B cell (primary cell): ENCODE results near the gene SLCO3A1. TPM values are rescaled to one million over a fixed set of nuclear protein-coding genes. Genes with fewer than 3 reads are reported as not detected.

ENCODE experiments used
- ATAC-seq: fragments of 200-7000 bp; cut with Tn5 transposase; one replicate; pipeline ENCODE4 v1.10.0; 2021; ENCODE audit warnings: low read depth, mild to moderate bottlenecking, moderate number of reproducible peaks, moderate library complexity
- CTCF ChIA-PET: fragments of 350-600 bp; sonication (Branson Sonifier 250); formaldehyde crosslinking; loops from one replicate; lab custom pipeline; 2021; ENCODE audit warnings: antibody characterized with exemption, inconsistent platforms; lab: Charles Lee
- POLR2A ChIA-PET: fragments of 350-600 bp; sonication (Branson Sonifier 250); formaldehyde crosslinking; loops from one replicate; lab custom pipeline; 2021; ENCODE audit warnings: antibody characterized with exemption; lab: Charles Lee
- DNase-seq: peaks from one replicate; pipeline ENCODE4 v3.0.0; 2013
- H2AFZ ChIP-seq: 2 replicates; pipeline ENCODE4 v1.6.1; 2012; ENCODE audit warnings: mild to moderate bottlenecking, low read depth, low read length; ENCODE audit not compliant: insufficient read depth, poor library complexity, severe bottlenecking
- H3K27ac ChIP-seq, 2 donors: 1 replicate in 1 of 2; 2 replicates in 1 of 2; pipeline ENCODE4 v1.5.1; 2012 to 2013; ENCODE audit warnings: low read length in 2 of 2, mild to moderate bottlenecking in 2 of 2, moderate library complexity in 1 of 2
- H3K27me3 ChIP-seq, 4 experiments: fragments of 200-600 bp in 1 of 4; sonication (generic) in 1 of 4; replicated peaks in 1 of 4; 1 replicate in 2 of 4; 2 replicates in 2 of 4; pipeline versions ENCODE4 v1.6.1 to v1.7.0; 2013 to 2016; ENCODE audit warnings: low read length in 3 of 4, mild to moderate bottlenecking in 2 of 4, mixed read lengths in 1 of 4, moderate library complexity in 1 of 4; ENCODE audit not compliant: insufficient read depth in 4 of 4, control insufficient read depth in 3 of 4; ENCODE audit errors: control extremely low read depth in 1 of 4
- H3K36me3 ChIP-seq, 2 experiments: replicated peaks in 1 of 2; 1 replicate in 1 of 2; 2 replicates in 1 of 2; pipeline versions ENCODE4 v1.6.1 to v1.7.1; 2013; ENCODE audit warnings: low read length in 1 of 2; ENCODE audit not compliant: insufficient read depth in 2 of 2, control insufficient read depth in 1 of 2; ENCODE audit errors: control extremely low read depth in 1 of 2, extremely low read depth in 1 of 2
- H3K4me1 ChIP-seq, 2 donors: fragments of 200-600 bp in 1 of 2; sonication (generic) in 1 of 2; 1 replicate in 1 of 2; 2 replicates in 1 of 2; pipeline versions ENCODE4 v1.5.1 to v1.6.1; 2013 to 2017; ENCODE audit warnings: low read length in 2 of 2; ENCODE audit not compliant: control insufficient read depth in 2 of 2, insufficient read depth in 2 of 2
- H3K4me2 ChIP-seq: replicated peaks from 2 replicates; pipeline ENCODE3; 2012; ENCODE audit warnings: mild to moderate bottlenecking, low read depth, low read length; ENCODE audit not compliant: poor library complexity, severe bottlenecking
- H3K4me3 ChIP-seq, 5 experiments: fragments of 200-600 bp in 1 of 5; sonication (generic) in 1 of 5; 1 replicate in 3 of 5; 2 replicates in 2 of 5; pipeline versions ENCODE4 v1.5.1 to v1.7.0; 2011 to 2016; ENCODE audit warnings: low read length in 4 of 5, mild to moderate bottlenecking in 4 of 5, low read depth in 2 of 5, control low read depth in 1 of 5, moderate library complexity in 1 of 5; ENCODE audit not compliant: insufficient read depth in 1 of 5; ENCODE audit errors: control extremely low read depth in 1 of 5, extremely low read depth in 1 of 5
- H3K79me2 ChIP-seq: fragments of 200-600 bp; sonication (generic); one replicate; pipeline ENCODE4 v1.6.0; 2016; ENCODE audit warnings: low read length; ENCODE audit not compliant: control insufficient read depth, insufficient read depth
- H3K9ac ChIP-seq: fragments of 200-600 bp; sonication (generic); 2 replicates; pipeline ENCODE4 v1.6.1; 2017; ENCODE audit warnings: mild to moderate bottlenecking, low read length, moderate library complexity
- H3K9me3 ChIP-seq, 3 donors: one replicate each; pipeline versions ENCODE4 v1.6.1 to v1.7.1; 2013; ENCODE audit warnings: low read length in 2 of 3; ENCODE audit not compliant: control insufficient read depth in 2 of 3, insufficient read depth in 1 of 3; ENCODE audit errors: control extremely low read depth in 1 of 3
- H4K20me1 ChIP-seq: 2 replicates; pipeline ENCODE4 v1.6.0; 2012; ENCODE audit warnings: mild to moderate bottlenecking, low read length; ENCODE audit not compliant: insufficient read depth, control insufficient read depth, poor library complexity, severe bottlenecking
- H3K27ac Mint-ChIP-seq: one replicate; pipeline ENCODE4 v1.8.0; 2021; ENCODE audit warnings: mixed read lengths
- H3K27me3 Mint-ChIP-seq: one replicate; pipeline ENCODE4 v1.8.0; 2021; ENCODE audit warnings: mixed read lengths
- H3K4me1 Mint-ChIP-seq: one replicate; pipeline ENCODE4 v1.8.0; 2021; ENCODE audit warnings: mixed read lengths
- H3K4me3 Mint-ChIP-seq: one replicate; pipeline ENCODE4 v1.8.0; 2021; ENCODE audit warnings: mixed read lengths
- H3K9me3 Mint-ChIP-seq: one replicate; pipeline ENCODE4 v1.8.0; 2022; ENCODE audit warnings: mixed read lengths; ENCODE audit not compliant: insufficient read depth
- CTCF ChIP-seq: fragments of 200-600 bp; IDR thresholded peaks from one replicate; pipeline ENCODE4 v1.8.0; 2022; ENCODE audit warnings: antibody characterized with exemption, mild to moderate bottlenecking
- EZH2 ChIP-seq: IDR thresholded peaks from 2 replicates; pipeline ENCODE4 v1.6.1; 2012; ENCODE audit warnings: borderline replicate concordance, low read depth, mild to moderate bottlenecking, moderate library complexity, low read length; ENCODE audit not compliant: insufficient read depth, poor library complexity, severe bottlenecking
- WGBS: methylation state at CpG from one replicate; pipeline ENCODE4 v1.1.5; 2013; ENCODE audit warnings: missing lambda C conversion rate; ENCODE audit not compliant: insufficient coverage; 5-methylcytosine and 5-hydroxymethylcytosine counted together
- intact Hi-C: fragments of 100-400 bp; cut with micrococcal nuclease; formaldehyde crosslinking; loops from one replicate; pipeline ENCODE4 v1.10.0; 2022
- polyA plus RNA-seq: library from polyadenylated mRNA; depleted of rRNA; stranded (reverse); fragments of >200 nt; gene quantifications from 2 replicates; pipeline ENCODE4 v1.2.3, GENCODE V29; 2012
- total RNA-seq, 2 donors: library from RNA; stranded (reverse); fragments of 120-200 nt in 1 of 2; gene quantifications; 1 replicate in 1 of 2; 2 replicates in 1 of 2; pipeline versions ENCODE4 v1.2.3 to v1.2.4, GENCODE V29; 2013 to 2022

The SLCO3A1 gene
- total and polyA plus RNA-seq, 2 donors (not counting 1 experiment from before 2014, with no cell fraction given), result 0.99 to 2.3 TPM

- Histone ChIP-seq H3K79me2 (no peaks in the 10 kb centered on the region), H3K36me3 (no peaks in the 10 kb centered on the region), H3K27ac (no peak overlapping the region), H3K4me3 (no peak overlapping the region), H2AFZ (no peak overlapping the region), H3K9me3 (no peaks in the 10 kb centered on the region), H3K27me3 (no peaks in the 10 kb centered on the region), H3K4me2 (no peak overlapping the region), H4K20me1 (no peaks in the 10 kb centered on the region), H3K9ac (no peak overlapping the region), H3K4me1 (no peaks in the 10 kb centered on the region)
- ATAC-seq (no peak), DNase-seq (no peak)
- ChIA-PET POLR2A (no interaction called here), CTCF (no interaction called here)
- Mint-ChIP-seq H3K27ac (no peak overlapping the region), H3K4me3 (no peak overlapping the region), H3K9me3 (no peaks in the 10 kb centered on the region), H3K27me3 (no peaks in the 10 kb centered on the region), H3K4me1 (no peaks in the 10 kb centered on the region)
- intact Hi-C loops, result no loop called here
- 84% methylated on average over 5 of the region's 10 CpGs for WGBS
- TF ChIP-seq EZH2, result no peak
- TF ChIP-seq CTCF, result no peak
These were observed 195.9 kb downstream of the SLCO3A1 start for GRCh38 chr15:92049290-92049989.

GRCh38 chr15:92050220-92050898 is 196.9 kb downstream of the SLCO3A1 start:
- WGBS, result 86% methylated on average over 9 of the region's 9 CpGs
- Histone ChIP-seq H3K27me3 (no peaks in the 10 kb centered on the region), H3K9me3 (no peaks in the 10 kb centered on the region), H3K4me2 (no peak overlapping the region), H4K20me1 (no peaks in the 10 kb centered on the region), H3K36me3 (no peaks in the 10 kb centered on the region), H2AFZ (no peak overlapping the region), H3K27ac (no peak overlapping the region), H3K79me2 (no peaks in the 10 kb centered on the region), H3K9ac (no peak overlapping the region), H3K4me3 (no peak overlapping the region), H3K4me1 (no peaks in the 10 kb centered on the region)
- TF ChIP-seq CTCF (no peak), EZH2 (no peak)
- Mint-ChIP-seq H3K9me3 (no peaks in the 10 kb centered on the region), H3K4me3 (no peak overlapping the region), H3K27me3 (no peaks in the 10 kb centered on the region), H3K27ac (no peak overlapping the region), H3K4me1 (no peaks in the 10 kb centered on the region)
- ChIA-PET POLR2A (no interaction called here), CTCF (no interaction called here)
- DNase-seq (no peak), ATAC-seq (no peak)
- intact Hi-C loops, result no loop called here
